Fibroblast of mammary gland (primary cell): ENCODE measurements around the gene SPTLC2.

Experiments
- DNase-seq: peaks from one replicate; pipeline ENCODE4 v3.0.0-alpha.2; 2010; ENCODE audit warnings: low read depth
- H3K4me3 ChIP-seq: 2 replicates; pipeline ENCODE4 v1.5.1; 2011; ENCODE audit warnings: low read depth, mild to moderate bottlenecking, low read length, moderate library complexity; ENCODE audit not compliant: control insufficient read depth
- CTCF ChIP-seq: conservative IDR thresholded peaks from 2 replicates; pipeline ENCODE4 v1.5.1; 2011; ENCODE audit warnings: low read depth, low read length, inconsistent platforms; ENCODE audit not compliant: control insufficient read depth, insufficient read depth

The SPTLC2 gene

GRCh38 chr14:77488558-77488957, 127.9 kb downstream of the SPTLC2 start:
- TF ChIP-seq CTCF = no peak
- H3K4me3 ChIP-seq = no peak overlapping the region
- no peak for DNase-seq

- peak; percentile 82 for DNase-seq
- H3K4me3 ChIP-seq = no peak overlapping the region
- no peak for TF ChIP-seq CTCF
Measured at GRCh38 chr14:77485901-77486678, 130.3 kb downstream of the SPTLC2 start.

- TF ChIP-seq CTCF = no peak
- no peak for DNase-seq
- no peak overlapping the region for H3K4me3 ChIP-seq
Measured at GRCh38 chr14:77485256-77485655, 131.2 kb downstream of the SPTLC2 start.

- no peak overlapping the region for H3K4me3 ChIP-seq
- no peak for TF ChIP-seq CTCF
- no peak for DNase-seq
Measured at GRCh38 chr14:77482422-77482821, 134.0 kb downstream of the SPTLC2 start.

- no peak for DNase-seq
- TF ChIP-seq CTCF = no peak
- no peak overlapping the region for H3K4me3 ChIP-seq
Measured at GRCh38 chr14:77478796-77479195, 137.6 kb downstream of the SPTLC2 start.

- DNase-seq = no peak
- H3K4me3 ChIP-seq = no peak overlapping the region
- TF ChIP-seq CTCF = no peak
Measured at GRCh38 chr14:77478029-77478428, 138.4 kb downstream of the SPTLC2 start.
